ENCODE measurements around the gene EHMT1. TPM values are rescaled to one million over a fixed set of nuclear protein-coding genes. Genes with fewer than 3 reads are reported as not detected.

Gene EHMT1
- total RNA-seq, 1 experiment from 2014 or later: 112 TPM

- Histone ChIP-seq H2BK20ac (ENCODE audit: low read depth, low read length, poor library complexity, severe bottlenecking) (no peak overlapping the region), H3K18ac (ENCODE audit: insufficient read length, low read depth, low read length) (no peak overlapping the region), H3K9me3 (ENCODE audit: control insufficient read depth, low read depth, low read length) (no peaks in the 10 kb centered on the region), H4K5ac (ENCODE audit: insufficient read length, low read depth, low read length) (no peak overlapping the region), H3K56ac (ENCODE audit: insufficient read length, low read depth, low read length) (no peak overlapping the region), H3K4ac (ENCODE audit: low read depth, low read length) (no peak overlapping the region), H4K20me1 (ENCODE audit: control insufficient read depth, insufficient read depth, insufficient read length) (no peaks in the 10 kb centered on the region), H3K79me1 (ENCODE audit: insufficient read depth, low read depth, low read length, poor library complexity, severe bottlenecking) (no peaks in the 10 kb centered on the region), H4K8ac (replicated peaks; ENCODE audit: insufficient read length, low read depth, low read length) (no peak overlapping the region), H3K23me2 (ENCODE audit: insufficient read length, low read depth, low read length, poor library complexity, severe bottlenecking) (no peaks in the 10 kb centered on the region), H2BK120ac (ENCODE audit: low read depth, low read length, poor library complexity, severe bottlenecking) (no peak overlapping the region), H3K79me2 (ENCODE audit: insufficient read depth, low read length) (0 out of 2 replicates have a peak, but pooled peaks cover 2% of the 10 kb centered on the region), H2AFZ (ENCODE audit: low read length) (no peak overlapping the region), H2BK5ac (ENCODE audit: insufficient read length, low read length) (no peak overlapping the region), H3K4me1 (ENCODE audit: insufficient read depth, low read length) (no peaks in the 10 kb centered on the region), H3K14ac (ENCODE audit: insufficient read depth, low read length) (no peak overlapping the region; the same call in 1 of the 2 replicates), H2AK5ac (ENCODE audit: insufficient read length, low read length) (no peak overlapping the region), H3K27ac (ENCODE audit: insufficient read length, low read depth, low read length) (no peak overlapping the region), H4K91ac (ENCODE audit: insufficient read length, low read depth, low read length) (no peak overlapping the region), H3K4me2 (ENCODE audit: insufficient read depth, insufficient read length, low read length) (no peak overlapping the region), H3K9ac (ENCODE audit: extremely low read depth, insufficient read length, low read length) (no peak overlapping the region), H3K23ac (ENCODE audit: insufficient read length, low read depth, low read length) (no peak overlapping the region), H2BK12ac (ENCODE audit: insufficient read length, low read depth, low read length) (no peak overlapping the region), H3K27me3 (ENCODE audit: insufficient read depth, low read length) (no peaks in the 10 kb centered on the region), H2BK15ac (ENCODE audit: low read depth, low read length) (no peak overlapping the region), H3T11ph (ENCODE audit: low read length) (no peak overlapping the region)
- H3K36me3 Mint-ChIP-seq (ENCODE audit: insufficient read depth in 1 of 3, low read depth in 3 of 3): peaks cover 0 to 9% (median 4%) of the 10 kb centered on the region in 3 experiments; a peak in 6 of 7 replicates
- TF ChIP-seq CTCF (conservative IDR thresholded peaks at IDR 0.05): no peak
- peak overlapping the region; percentile 83 to 96 (median 91); a peak in 5 of 7 replicates for H3K27ac Mint-ChIP-seq
- peaks cover 17 to 20% of the 10 kb centered on the region in 2 experiments for H3K4me1 Mint-ChIP-seq
- no peak for DNase-seq
- H3K4me3 Mint-ChIP-seq: no peak overlapping the region; a peak in 2 of 5 replicates
- no CpG with 5 or more reads among the region's 21 CpGs for WGBS (ENCODE audit: extremely low coverage, insufficient read length, low lambda C conversion rate)
- H3K27me3 Mint-ChIP-seq (ENCODE audit: low read depth): peaks cover under 1% of the 10 kb centered on the region; the same call in 1 of the 2 replicates
- H3K9me3 Mint-ChIP-seq: no peaks in the 10 kb centered on the region
Measured at GRCh38 chr9:137611623-137612609, 6.9 kb upstream of the EHMT1 start.

Data from H9 (cell line).